Spleen (tissue), 11 donors: ENCODE measurements around the gene ABCB9. TPM values are rescaled to one million over a fixed set of nuclear protein-coding genes. Genes with fewer than 3 reads are reported as not detected.

Source experiments
- DNase-seq: peaks from one replicate; pipeline ENCODE4 v3.0.0-alpha.2; 2020
- H3K27ac ChIP-seq, 8 donors: fragments of 200-600 bp; sonication (generic) in 7 of 8; 1 replicate in 4 of 8; 2 replicates in 4 of 8; pipeline versions ENCODE4 v1.5.0 to v1.8.0; 2016 to 2021; ENCODE audit warnings: inconsistent platforms in 4 of 8, mild to moderate bottlenecking in 4 of 8, moderate library complexity in 1 of 8
- H3K27me3 ChIP-seq, 7 donors: fragments of 200-600 bp; sonication (generic) in 6 of 7; replicated peaks in 1 of 7; 1 replicate in 4 of 7; 2 replicates in 3 of 7; pipeline versions ENCODE4 v1.5.0 to v1.8.0; 2016 to 2021; ENCODE audit warnings: inconsistent platforms in 3 of 7, mild to moderate bottlenecking in 1 of 7
- H3K36me3 ChIP-seq, 6 donors: fragments of 200-600 bp; sonication (generic) in 5 of 6; 1 replicate in 4 of 6; 2 replicates in 2 of 6; pipeline versions ENCODE4 v1.5.0 to v1.8.0; 2016 to 2021; ENCODE audit warnings: inconsistent platforms in 2 of 6
- H3K4me1 ChIP-seq, 6 donors: fragments of 200-600 bp; sonication (generic) in 5 of 6; 1 replicate in 3 of 6; 2 replicates in 3 of 6; pipeline versions ENCODE4 v1.5.0 to v1.8.0; 2016 to 2021; ENCODE audit warnings: inconsistent platforms in 3 of 6
- H3K4me3 ChIP-seq, 8 donors: fragments of 200-600 bp; sonication (generic) in 7 of 8; 1 replicate in 4 of 8; 2 replicates in 4 of 8; pipeline versions ENCODE4 v1.5.0 to v1.8.0; 2016 to 2021; ENCODE audit warnings: inconsistent platforms in 4 of 8, mild to moderate bottlenecking in 4 of 8, moderate library complexity in 2 of 8
- H3K9me3 ChIP-seq, 8 donors: fragments of 200-600 bp; sonication (generic) in 7 of 8; 1 replicate in 4 of 8; 2 replicates in 4 of 8; pipeline versions ENCODE4 v1.5.0 to v1.8.0; 2016 to 2021; ENCODE audit warnings: inconsistent platforms in 4 of 8
- POLR2A ChIP-seq, 3 donors: fragments of 450-650 bp; IDR thresholded peaks; one replicate each; pipeline ENCODE4 v1.5.1; 2017; ENCODE audit warnings: antibody characterized with exemption in 3 of 3, mild to moderate bottlenecking in 1 of 3
- POLR2AphosphoS5 ChIP-seq, 3 donors: sonication (generic); formaldehyde crosslinking; IDR thresholded peaks; one replicate each; pipeline ENCODE4 v1.5.1; 2017; ENCODE audit warnings: antibody characterized with exemption in 3 of 3
- WGBS, 5 donors: extraction: QIAGEN DNeasy Blood & Tissue Kit in 3 of 5; methylation state at CpG; one replicate each; pipeline versions ENCODE4 v1.1.5 to v1.1.7; 2013 to 2018; 5-methylcytosine and 5-hydroxymethylcytosine counted together
- intact Hi-C: fragments of 100-400 bp; cut with DNase I; formaldehyde crosslinking; loops from one replicate; pipeline ENCODE4 v1.15.0; 2023; ENCODE audit warnings: low total_unique reads
- polyA plus RNA-seq, 3 donors: library from polyadenylated mRNA; stranded (reverse); fragments of 200-250 nt; gene quantifications; one replicate each; pipeline ENCODE4 v1.2.1, GENCODE V29; 2013
- total RNA-seq, 7 donors: library from RNA; depleted of rRNA in 3 of 7; stranded (reverse); fragments of >200 nt in 3 of 7; fragmentation: NEBNext Ultra II Directional in 4 of 7; extraction: Animal tissue kit (Norgen Biotek cat#: 25700) in 4 of 7; gene quantifications; one replicate each; pipeline versions ENCODE4 v1.1.0 to v1.2.1, GENCODE V29; 2016 to 2021
- TF ChIP-seq, protein P1 (sequence below), 11 experiments: fragments of 200-600 bp in 7 of 11; fragments of 450-650 bp in 4 of 11; sonication (generic) in 4 of 11; IDR thresholded peaks in 8 of 11; conservative IDR thresholded peaks in 3 of 11; 1 replicate in 7 of 11; 2 replicates in 4 of 11; pipeline versions ENCODE4 v1.4.0 to v1.8.0; 2016 to 2021; ENCODE audit warnings: antibody characterized with exemption in 11 of 11, inconsistent platforms in 4 of 11, mild to moderate bottlenecking in 1 of 11
- donor health status: healthy with polysubstance abuse.
- donor health status: DM: no; HTN: no; CAD: no; lungs with moderate emphysema.
- donor health status: DM: no; HTN: no; CAD: no.
- donor health status: Bipolar disorder and iron deficiency.
- donor health status: healthy.
- donor health status: DM: no; HTN: no; CAD: no.
- donor health status: DM: yes; HTN: yes; CAD: no.

The ABCB9 gene
- total and polyA plus RNA-seq, 10 donors = 1.5 to 6.2 (median 4.5) TPM

DNA sequence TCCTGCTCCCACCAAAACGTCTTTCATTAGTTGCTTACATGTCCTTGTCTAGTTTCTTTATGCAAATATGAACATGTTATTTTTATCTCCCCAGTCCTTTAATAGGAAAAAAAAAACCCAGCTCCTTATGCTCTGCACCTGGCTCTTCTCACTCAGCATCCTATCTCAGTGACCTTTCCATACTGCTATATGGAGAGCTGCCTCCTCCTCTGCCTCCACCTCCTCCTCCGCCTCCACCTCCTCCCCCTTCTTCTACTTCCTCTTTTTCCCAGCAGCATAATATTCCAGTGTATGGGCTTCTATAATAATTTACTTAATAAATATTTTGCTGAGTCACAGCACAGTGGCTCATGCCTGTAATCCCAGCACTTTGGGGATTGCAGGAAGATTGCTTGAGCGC, 31.5 kb downstream of the ABCB9 start:
- Histone ChIP-seq H3K27me3 (no peaks in the 10 kb centered on the region), H3K4me1 (peaks cover 0 to 12% (median 0%) of the 10 kb centered on the region in 6 donors), H3K4me3 (no peak overlapping the region), H3K36me3 (peaks cover 0 to 3% (median 0%) of the 10 kb centered on the region in 6 donors), H3K27ac (no peak overlapping the region), H3K9me3 (no peaks in the 10 kb centered on the region)
- intact Hi-C loops = no loop called here
- 66 to 78% (median 73%) methylated on average over 3 of the region's 3 CpGs for WGBS, 5 donors
- no peak for DNase-seq
- TF ChIP-seq POLR2AphosphoS5 (IDR thresholded peaks at IDR 0.05) = no peak
- TF ChIP-seq, protein P1, sequence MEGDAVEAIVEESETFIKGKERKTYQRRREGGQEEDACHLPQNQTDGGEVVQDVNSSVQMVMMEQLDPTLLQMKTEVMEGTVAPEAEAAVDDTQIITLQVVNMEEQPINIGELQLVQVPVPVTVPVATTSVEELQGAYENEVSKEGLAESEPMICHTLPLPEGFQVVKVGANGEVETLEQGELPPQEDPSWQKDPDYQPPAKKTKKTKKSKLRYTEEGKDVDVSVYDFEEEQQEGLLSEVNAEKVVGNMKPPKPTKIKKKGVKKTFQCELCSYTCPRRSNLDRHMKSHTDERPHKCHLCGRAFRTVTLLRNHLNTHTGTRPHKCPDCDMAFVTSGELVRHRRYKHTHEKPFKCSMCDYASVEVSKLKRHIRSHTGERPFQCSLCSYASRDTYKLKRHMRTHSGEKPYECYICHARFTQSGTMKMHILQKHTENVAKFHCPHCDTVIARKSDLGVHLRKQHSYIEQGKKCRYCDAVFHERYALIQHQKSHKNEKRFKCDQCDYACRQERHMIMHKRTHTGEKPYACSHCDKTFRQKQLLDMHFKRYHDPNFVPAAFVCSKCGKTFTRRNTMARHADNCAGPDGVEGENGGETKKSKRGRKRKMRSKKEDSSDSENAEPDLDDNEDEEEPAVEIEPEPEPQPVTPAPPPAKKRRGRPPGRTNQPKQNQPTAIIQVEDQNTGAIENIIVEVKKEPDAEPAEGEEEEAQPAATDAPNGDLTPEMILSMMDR (IDR thresholded peaks at IDR 0.05 in 8 of 11, conservative IDR thresholded peaks at IDR 0.05 in 3 of 11) = no peak
- TF ChIP-seq POLR2A (IDR thresholded peaks at IDR 0.05) = no peak

DNA sequence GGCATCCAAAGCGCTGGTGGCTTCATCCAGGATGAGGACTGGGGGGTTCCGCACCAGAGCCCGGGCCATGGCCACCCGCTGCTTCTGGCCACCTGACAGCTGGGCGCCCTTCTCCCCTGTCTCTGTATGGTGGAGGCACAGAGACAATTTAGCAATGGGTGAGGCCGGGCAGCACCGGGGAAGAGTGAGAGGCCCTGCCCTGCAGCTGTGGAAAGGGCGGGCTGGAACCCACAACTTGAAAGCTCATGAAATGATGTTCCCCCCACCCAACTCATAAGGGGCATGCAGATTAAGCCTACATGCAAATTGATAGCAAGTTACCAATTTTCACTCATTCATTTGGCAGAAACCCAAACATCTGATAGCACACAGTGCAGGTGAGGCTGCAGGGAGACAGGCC, 34.1 kb downstream of the ABCB9 start:
- WGBS, 5 donors = 83 to 100% (median 87%) methylated on average over 6 to 8 of the region's 8 CpGs
- Histone ChIP-seq H3K27me3 (no peaks in the 10 kb centered on the region), H3K4me1 (peaks cover 0 to 22% (median 9%) of the 10 kb centered on the region in 6 donors), H3K36me3 (peaks cover 0 to 7% (median 0%) of the 10 kb centered on the region in 6 donors), H3K9me3 (no peaks in the 10 kb centered on the region), H3K27ac (no peak overlapping the region), H3K4me3 (peak overlapping the region in 2 of 8 donors; percentile 3 to 13)
- DNase-seq = no peak
- TF ChIP-seq, protein P1 (IDR thresholded peaks at IDR 0.05 in 8 of 11, conservative IDR thresholded peaks at IDR 0.05 in 3 of 11) = no peak
- TF ChIP-seq POLR2AphosphoS5 (IDR thresholded peaks at IDR 0.05) (peak in 1 of 3 donors; percentile 55), POLR2A (IDR thresholded peaks at IDR 0.05) (no peak)
- intact Hi-C loops = no loop called here

DNA sequence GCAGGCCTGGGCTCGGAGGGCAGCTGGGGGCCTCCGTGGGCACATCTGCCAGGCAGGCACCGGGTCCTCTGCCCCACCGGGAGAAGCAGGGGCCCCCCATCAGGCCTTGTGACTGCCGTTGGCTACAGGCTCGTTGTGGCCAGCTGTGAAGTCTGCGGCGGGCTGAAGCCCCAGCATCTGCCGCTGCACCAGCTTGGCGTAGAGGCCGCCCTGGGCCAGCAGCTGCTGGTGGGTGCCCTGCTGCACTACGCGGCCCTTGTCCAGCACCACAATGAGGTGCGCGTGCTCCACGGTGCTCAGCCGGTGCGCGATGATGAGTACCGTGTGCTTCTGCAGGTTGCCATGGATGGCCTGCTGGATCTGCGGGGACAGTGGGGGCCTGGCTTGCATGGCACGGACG, 36.5 kb downstream of the ABCB9 start:
- H3K4me3 ChIP-seq = no peak overlapping the region
- DNase-seq = no peak

DNA sequence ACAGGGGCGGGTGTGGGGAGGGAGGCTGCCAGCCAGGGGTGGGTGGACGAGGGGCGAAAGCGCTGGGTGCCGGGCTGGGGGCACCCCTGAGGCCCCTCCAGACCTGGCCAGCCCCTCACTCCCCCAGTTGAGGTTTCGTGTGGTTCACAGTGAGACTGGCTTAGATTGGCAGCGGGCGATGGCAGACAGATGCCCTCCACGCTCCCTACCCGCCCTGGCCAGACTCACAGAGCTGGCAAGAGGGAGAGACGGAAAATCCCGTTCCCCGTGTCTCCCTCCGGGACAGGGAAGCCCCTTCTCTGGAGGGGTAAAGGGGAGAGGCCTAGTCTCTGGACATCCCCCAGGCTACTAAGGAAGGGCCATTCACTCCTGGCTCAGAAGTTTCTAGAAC, 37.1 kb downstream of the ABCB9 start:
- H3K9me3 ChIP-seq = no peaks in the 10 kb centered on the region
- peaks cover 0 to 28% (median 17%) of the 10 kb centered on the region in 6 donors for H3K4me1 ChIP-seq
- H3K36me3 ChIP-seq = peaks cover 0 to 7% (median 0%) of the 10 kb centered on the region in 6 donors
- TF ChIP-seq, protein P1 (IDR thresholded peaks at IDR 0.05 in 8 of 11, conservative IDR thresholded peaks at IDR 0.05 in 3 of 11) = no peak
- TF ChIP-seq POLR2A (IDR thresholded peaks at IDR 0.05) (no peak), POLR2AphosphoS5 (IDR thresholded peaks at IDR 0.05) (no peak)
- H3K27ac ChIP-seq = peak overlapping the region in 1 of 8 donors; percentile 4
- no peak overlapping the region for H3K4me3 ChIP-seq
- intact Hi-C loops = no loop called here
- DNase-seq = no peak
- WGBS, 5 donors = 86 to 96% (median 92%) methylated on average over 11 to 14 of the region's 14 CpGs
- H3K27me3 ChIP-seq = no peaks in the 10 kb centered on the region

More for the DNA sequence above, 36.5 kb downstream of the ABCB9 start:
- no peaks in the 10 kb centered on the region for H3K9me3 ChIP-seq
- TF ChIP-seq POLR2AphosphoS5 (IDR thresholded peaks at IDR 0.05) (no peak), POLR2A (IDR thresholded peaks at IDR 0.05) (no peak)
- TF ChIP-seq, protein P1 (IDR thresholded peaks at IDR 0.05 in 8 of 11, conservative IDR thresholded peaks at IDR 0.05 in 3 of 11) = no peak
- H3K36me3 ChIP-seq = peaks cover 0 to 7% (median 0%) of the 10 kb centered on the region in 6 donors
- H3K4me1 ChIP-seq = peaks cover 0 to 34% (median 17%) of the 10 kb centered on the region in 6 donors
- intact Hi-C loops = no loop called here
- no peak overlapping the region for H3K27ac ChIP-seq
- H3K27me3 ChIP-seq = no peaks in the 10 kb centered on the region
- 93 to 99% (median 96%) methylated on average over 10 to 23 of the region's 23 CpGs for WGBS, 5 donors
